GM21423 (cell line): ENCODE measurements around the gene PLCH2.

ENCODE experiments used
- ATAC-seq: cut with Tn5 transposase; IDR thresholded peaks from one replicate; pipeline ENCODE4 v1.9.1; 2021; ENCODE audit warnings: mild to moderate bottlenecking, moderate library complexity; ENCODE audit not compliant: unreplicated experiment

The PLCH2 gene

GRCh38 chr1:2528016-2528415, 51.9 kb downstream of the PLCH2 start:
- ATAC-seq = no peak

- ATAC-seq = no peak
Observed at GRCh38 chr1:2528611-2528965, 52.5 kb downstream of the PLCH2 start.

GRCh38 chr1:2528966-2529783, 53.1 kb downstream of the PLCH2 start:
- no peak for ATAC-seq

- no peak for ATAC-seq
Observed at GRCh38 chr1:2529784-2530512, 53.9 kb downstream of the PLCH2 start, which contains the start of gene HES5. HES5 (minus strand) TSS chr1:2530263; CDS start chr1:2530164, 99 bp downstream.

- ATAC-seq = no peak
Observed at GRCh38 chr1:2530513-2531361, 54.6 kb downstream of the PLCH2 start.

GRCh38 chr1:2532485-2533160, 56.5 kb downstream of the PLCH2 start:
- ATAC-seq = no peak

GRCh38 chr1:2533365-2533764, 57.3 kb downstream of the PLCH2 start:
- ATAC-seq = no peak

- ATAC-seq = no peak
Observed at GRCh38 chr1:2534315-2534686, 58.2 kb downstream of the PLCH2 start.

- no peak for ATAC-seq
Observed at GRCh38 chr1:2534687-2535441, 58.8 kb downstream of the PLCH2 start.

GRCh38 chr1:2535455-2535854, 59.4 kb downstream of the PLCH2 start:
- ATAC-seq = no peak

GRCh38 chr1:2535981-2536380, 59.9 kb downstream of the PLCH2 start:
- no peak for ATAC-seq

GRCh38 chr1:2537784-2538115, 61.7 kb downstream of the PLCH2 start:
- ATAC-seq = no peak

- no peak for ATAC-seq
Observed at GRCh38 chr1:2538376-2538775, 62.3 kb downstream of the PLCH2 start.

- ATAC-seq = no peak
Observed at GRCh38 chr1:2538872-2539271, 62.8 kb downstream of the PLCH2 start.

- no peak for ATAC-seq
Observed at GRCh38 chr1:2539312-2539907, 63.3 kb downstream of the PLCH2 start.

GRCh38 chr1:2540816-2541492, 64.9 kb downstream of the PLCH2 start:
- no peak for ATAC-seq

- ATAC-seq = no peak
Observed at GRCh38 chr1:2541619-2542245, 65.6 kb downstream of the PLCH2 start.

- ATAC-seq = no peak
Observed at GRCh38 chr1:2542246-2542915, 66.3 kb downstream of the PLCH2 start.
